HEK293 (cell line): ENCODE results near the gene MAP2K6.

Experiments
- BCL6B ChIP-seq: fragments of 450-650 bp; formaldehyde crosslinking; IDR thresholded peaks from 2 replicates; pipeline ENCODE4 v1.5.1; 2017; ENCODE audit warnings: missing biosample characterization, missing genetic modification characterization
- HOXA7 ChIP-seq: sonication (generic); formaldehyde crosslinking; IDR thresholded peaks from 2 replicates; pipeline ENCODE4 v1.8.1; 2022; ENCODE audit warnings: missing genetic modification reagents, borderline replicate concordance
- OVOL3 ChIP-seq: fragments of 450-650 bp; formaldehyde crosslinking; IDR thresholded peaks from 2 replicates; pipeline ENCODE4 v1.5.1; 2016; ENCODE audit warnings: missing biosample characterization, missing genetic modification characterization
- PRDM4 ChIP-seq: fragments of 450-650 bp; formaldehyde crosslinking; IDR thresholded peaks from 2 replicates; pipeline ENCODE4 v1.5.1; 2017; ENCODE audit warnings: missing biosample characterization, missing genetic modification characterization
- PRDM6 ChIP-seq: fragments of 450-650 bp; formaldehyde crosslinking; IDR thresholded peaks from 2 replicates; pipeline ENCODE4 v1.5.1; 2017; ENCODE audit warnings: missing biosample characterization, missing genetic modification characterization
- SALL2 ChIP-seq: fragments of 450-650 bp; formaldehyde crosslinking; IDR thresholded peaks from 2 replicates; pipeline ENCODE4 v1.5.0; 2017; ENCODE audit warnings: missing biosample characterization, mild to moderate bottlenecking, missing genetic modification characterization, borderline replicate concordance
- SCRT1 ChIP-seq: fragments of 450-650 bp; formaldehyde crosslinking; IDR thresholded peaks from 2 replicates; pipeline ENCODE4 v1.5.1; 2016; ENCODE audit warnings: missing biosample characterization, missing genetic modification characterization, borderline replicate concordance
- SCRT2 ChIP-seq: fragments of 450-650 bp; formaldehyde crosslinking; IDR thresholded peaks from 2 replicates; pipeline ENCODE4 v1.5.1; 2016; ENCODE audit warnings: missing biosample characterization, missing genetic modification characterization
- SP3 ChIP-seq: fragments of 450-650 bp; formaldehyde crosslinking; IDR thresholded peaks from 2 replicates; pipeline ENCODE4 v1.5.1; 2016; ENCODE audit warnings: missing biosample characterization, missing genetic modification characterization
- YY1 ChIP-seq: fragments of 450-650 bp; formaldehyde crosslinking; IDR thresholded peaks from 2 replicates; pipeline ENCODE4 v1.5.1; 2018; ENCODE audit warnings: missing biosample characterization, missing genetic modification characterization
- ZBTB44 ChIP-seq: fragments of 450-650 bp; IDR thresholded peaks from 2 replicates; pipeline ENCODE4 v1.5.1; 2018; ENCODE audit warnings: missing biosample characterization, mild to moderate bottlenecking, missing genetic modification characterization
- ZNF10 ChIP-seq: fragments of 450-650 bp; formaldehyde crosslinking; IDR thresholded peaks from 2 replicates; pipeline ENCODE4 v1.5.1; 2017; ENCODE audit warnings: missing biosample characterization, missing genetic modification characterization
- ZNF112 ChIP-seq: fragments of 450-650 bp; formaldehyde crosslinking; IDR thresholded peaks from 2 replicates; pipeline ENCODE4 v1.5.0; 2017; ENCODE audit warnings: missing biosample characterization, missing genetic modification characterization
- ZNF140 ChIP-seq: fragments of 450-650 bp; formaldehyde crosslinking; IDR thresholded peaks from 2 replicates; pipeline ENCODE4 v1.5.1; 2016; ENCODE audit warnings: missing biosample characterization, missing genetic modification characterization
- ZNF157 ChIP-seq: fragments of 450-650 bp; formaldehyde crosslinking; IDR thresholded peaks from 2 replicates; pipeline ENCODE4 v1.5.1; 2016; ENCODE audit warnings: missing biosample characterization, missing genetic modification characterization
- ZNF175 ChIP-seq: fragments of 450-650 bp; formaldehyde crosslinking; IDR thresholded peaks from 2 replicates; pipeline ENCODE4 v1.5.1; 2016; ENCODE audit warnings: missing biosample characterization, missing genetic modification characterization
- ZNF221 ChIP-seq: fragments of 450-650 bp; formaldehyde crosslinking; IDR thresholded peaks from 2 replicates; pipeline ENCODE4 v1.5.1; 2017; ENCODE audit warnings: missing biosample characterization, missing genetic modification characterization, borderline replicate concordance
- ZNF280C ChIP-seq: fragments of 450-650 bp; formaldehyde crosslinking; IDR thresholded peaks from 2 replicates; pipeline ENCODE4 v1.5.1; 2016; ENCODE audit warnings: missing biosample characterization, missing genetic modification characterization
- ZNF335 ChIP-seq: fragments of 450-650 bp; formaldehyde crosslinking; conservative IDR thresholded peaks from 2 replicates; pipeline ENCODE4 v1.5.1; 2016; ENCODE audit warnings: missing biosample characterization, missing genetic modification characterization
- ZNF341 ChIP-seq: fragments of 450-650 bp; formaldehyde crosslinking; IDR thresholded peaks from 2 replicates; pipeline ENCODE4; 2016; ENCODE audit warnings: low read depth, missing biosample characterization, missing genetic modification characterization
- ZNF362 ChIP-seq: fragments of 450-650 bp; formaldehyde crosslinking; IDR thresholded peaks from 2 replicates; pipeline ENCODE4 v1.5.1; 2016; ENCODE audit warnings: missing biosample characterization, missing genetic modification characterization
- ZNF394 ChIP-seq: fragments of 450-650 bp; formaldehyde crosslinking; IDR thresholded peaks from 2 replicates; pipeline ENCODE4 v1.5.1; 2016; ENCODE audit warnings: missing biosample characterization, missing genetic modification characterization, mild to moderate bottlenecking, moderate library complexity, borderline replicate concordance
- ZNF596 ChIP-seq: fragments of 450-650 bp; IDR thresholded peaks from 2 replicates; pipeline ENCODE4 v1.5.0; 2018; ENCODE audit warnings: missing biosample characterization, mild to moderate bottlenecking, missing genetic modification characterization, moderate library complexity
- ZNF600 ChIP-seq: fragments of 450-650 bp; formaldehyde crosslinking; IDR thresholded peaks from 2 replicates; pipeline ENCODE4 v1.5.1; 2016; ENCODE audit warnings: missing biosample characterization, missing genetic modification characterization
- ZNF610 ChIP-seq: fragments of 450-650 bp; formaldehyde crosslinking; IDR thresholded peaks from 2 replicates; pipeline ENCODE4 v1.5.1; 2016; ENCODE audit warnings: missing biosample characterization, missing genetic modification characterization, borderline replicate concordance
- ZNF670 ChIP-seq: fragments of 450-650 bp; formaldehyde crosslinking; IDR thresholded peaks from 2 replicates; pipeline ENCODE4 v1.5.1; 2016; ENCODE audit warnings: missing biosample characterization, missing genetic modification characterization, low read depth
- ZNF843 ChIP-seq: fragments of 450-650 bp; formaldehyde crosslinking; IDR thresholded peaks from 2 replicates; pipeline ENCODE4 v1.5.1; 2016; ENCODE audit warnings: missing biosample characterization, missing genetic modification characterization
- ZSCAN4 ChIP-seq: fragments of 450-650 bp; formaldehyde crosslinking; IDR thresholded peaks from 2 replicates; pipeline ENCODE4 v1.5.1; 2017; ENCODE audit warnings: missing biosample characterization, missing genetic modification characterization
- ZXDB ChIP-seq: fragments of 450-650 bp; formaldehyde crosslinking; IDR thresholded peaks from 2 replicates; pipeline ENCODE4 v1.5.1; 2016; ENCODE audit warnings: missing biosample characterization, missing genetic modification characterization

Gene MAP2K6

GRCh38 chr17:69588827-69589239, 174.3 kb downstream of the MAP2K6 start (continued):
- TF ChIP-seq ZNF843 (tag by site-specific recombination) (peak; percentile 72), SCRT2 (tag by site-specific recombination) (peak; percentile 39; the same call in 1 of the 2 replicates), BCL6B (tag by site-specific recombination) (peak; percentile 23; the same call in 1 of the 2 replicates), ZNF610 (tag by site-specific recombination) (peak; percentile 49; the same call in 1 of the 2 replicates), ZNF280C (no peak), ZSCAN4 (tag by site-specific recombination) (no peak), ZNF221 (tag by site-specific recombination) (no peak), OVOL3 (tag by site-specific recombination) (peak; percentile 77; the same call in 1 of the 2 replicates), YY1 (tag by site-specific recombination) (no peak), ZNF335 (no peak), PRDM6 (tag by site-specific recombination) (peak; percentile 89), HOXA7 (CRISPR knock-in tag) (no peak), PRDM4 (tag by site-specific recombination) (peak; percentile 58; the same call in 1 of the 2 replicates), ZNF112 (tag by site-specific recombination) (no peak), ZNF596 (no peak), SALL2 (tag by site-specific recombination) (no peak), ZNF157 (tag by site-specific recombination) (no peak), ZNF140 (tag by site-specific recombination) (no peak), ZXDB (0 out of 2 replicates have a peak, but pooled peaks have one; percentile 29), SP3 (tag by site-specific recombination) (0 out of 2 replicates have a peak, but pooled peaks have one; percentile 21), ZNF362 (no peak), ZNF600 (tag by site-specific recombination) (no peak), ZNF394 (tag by site-specific recombination) (no peak), ZNF10 (tag by site-specific recombination) (no peak), ZNF341 (tag by site-specific recombination) (no peak), ZNF175 (no peak), ZNF670 (tag by site-specific recombination) (no peak), SCRT1 (tag by site-specific recombination) (peak; percentile 37; the same call in 1 of the 2 replicates), ZBTB44 (tag by site-specific recombination) (peak; percentile 76)
